ENCODE measurements around the gene NUP62. TPM values are rescaled to one million over a fixed set of nuclear protein-coding genes. Genes with fewer than 3 reads are reported as not detected.

The NUP62 gene
- total RNA-seq, 1 experiment from 2014 or later = 127 TPM

DNA sequence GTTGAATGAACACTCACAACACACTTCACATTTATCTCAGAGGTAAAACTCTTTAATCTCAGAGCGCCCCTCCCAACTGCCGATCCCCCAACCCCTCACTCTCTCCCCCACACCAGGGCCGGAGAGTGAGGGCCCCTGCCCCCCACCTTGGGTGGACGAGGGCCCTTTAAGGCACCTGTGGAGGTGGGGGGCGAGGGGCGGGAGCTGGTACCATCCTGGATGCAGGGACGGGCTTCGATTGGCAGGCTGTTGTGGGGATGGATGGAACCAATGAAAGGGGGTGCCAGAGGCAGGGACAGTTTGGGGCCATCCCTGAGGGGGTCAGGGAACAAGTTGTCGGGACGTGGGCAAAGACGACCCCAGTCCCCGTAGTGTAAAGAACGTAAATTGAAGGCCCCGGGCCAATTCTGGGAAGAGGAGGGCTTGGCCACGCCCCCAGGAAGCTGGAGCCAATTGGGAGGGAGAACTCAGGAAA lies 60.3 kb downstream of the NUP62 start:
- Histone ChIP-seq H3K27me3 (ENCODE audit: insufficient read depth, low read length) (no peaks in the 10 kb centered on the region), H3K27ac (ENCODE audit: insufficient read length, low read depth, low read length) (no peak overlapping the region), H3K4me2 (ENCODE audit: insufficient read depth, insufficient read length, low read length) (peak overlapping the region; percentile 40), H3K14ac (ENCODE audit: insufficient read depth, low read length) (no peak overlapping the region), H4K20me1 (ENCODE audit: control insufficient read depth, insufficient read depth, insufficient read length) (no peaks in the 10 kb centered on the region), H3K79me1 (ENCODE audit: insufficient read depth, low read depth, low read length, poor library complexity, severe bottlenecking) (peaks cover 5% of the 10 kb centered on the region), H3K9ac (ENCODE audit: extremely low read depth, insufficient read length, low read length) (no peak overlapping the region), H3K4me1 (ENCODE audit: insufficient read depth, low read length) (peaks cover 2% of the 10 kb centered on the region; the same call in 1 of the 2 replicates), H3K18ac (ENCODE audit: insufficient read length, low read depth, low read length) (no peak overlapping the region), H4K91ac (ENCODE audit: insufficient read length, low read depth, low read length) (no peak overlapping the region), H2BK120ac (ENCODE audit: low read depth, low read length, poor library complexity, severe bottlenecking) (no peak overlapping the region), H2AFZ (ENCODE audit: low read length) (no peak overlapping the region), H2BK20ac (ENCODE audit: low read depth, low read length, poor library complexity, severe bottlenecking) (no peak overlapping the region), H3K23me2 (ENCODE audit: insufficient read length, low read depth, low read length, poor library complexity, severe bottlenecking) (peaks cover 15% of the 10 kb centered on the region), H2BK15ac (ENCODE audit: low read depth, low read length) (no peak overlapping the region), H2BK12ac (ENCODE audit: insufficient read length, low read depth, low read length) (no peak overlapping the region), H3K79me2 (ENCODE audit: insufficient read depth, low read length) (no peaks in the 10 kb centered on the region; the same call in 1 of the 2 replicates), H4K5ac (ENCODE audit: insufficient read length, low read depth, low read length) (no peak overlapping the region), H3K23ac (ENCODE audit: insufficient read length, low read depth, low read length) (no peak overlapping the region), H3K9me3 (ENCODE audit: control insufficient read depth, low read depth, low read length) (no peaks in the 10 kb centered on the region), H3K56ac (ENCODE audit: insufficient read length, low read depth, low read length) (no peak overlapping the region), H2AK5ac (ENCODE audit: insufficient read length, low read length) (no peak overlapping the region), H4K8ac (replicated peaks; ENCODE audit: insufficient read length, low read depth, low read length) (no peak overlapping the region), H3T11ph (ENCODE audit: low read length) (no peak overlapping the region), H2BK5ac (ENCODE audit: insufficient read length, low read length) (no peak overlapping the region), H3K4ac (ENCODE audit: low read depth, low read length) (no peak overlapping the region)
- no peak overlapping the region for H3K4me3 Mint-ChIP-seq
- peaks cover 20 to 29% of the 10 kb centered on the region in 2 experiments for H3K4me1 Mint-ChIP-seq
- WGBS (ENCODE audit: extremely low coverage, insufficient read length, low lambda C conversion rate) = no CpG with 5 or more reads among the region's 15 CpGs
- no peak for DNase-seq
- peaks cover 18 to 33% (median 19%) of the 10 kb centered on the region in 3 experiments; a peak in 6 of 7 replicates for H3K36me3 Mint-ChIP-seq (ENCODE audit: insufficient read depth in 1 of 3, low read depth in 3 of 3)
- H3K27me3 Mint-ChIP-seq (ENCODE audit: low read depth) = no peaks in the 10 kb centered on the region
- TF ChIP-seq, protein P1, sequence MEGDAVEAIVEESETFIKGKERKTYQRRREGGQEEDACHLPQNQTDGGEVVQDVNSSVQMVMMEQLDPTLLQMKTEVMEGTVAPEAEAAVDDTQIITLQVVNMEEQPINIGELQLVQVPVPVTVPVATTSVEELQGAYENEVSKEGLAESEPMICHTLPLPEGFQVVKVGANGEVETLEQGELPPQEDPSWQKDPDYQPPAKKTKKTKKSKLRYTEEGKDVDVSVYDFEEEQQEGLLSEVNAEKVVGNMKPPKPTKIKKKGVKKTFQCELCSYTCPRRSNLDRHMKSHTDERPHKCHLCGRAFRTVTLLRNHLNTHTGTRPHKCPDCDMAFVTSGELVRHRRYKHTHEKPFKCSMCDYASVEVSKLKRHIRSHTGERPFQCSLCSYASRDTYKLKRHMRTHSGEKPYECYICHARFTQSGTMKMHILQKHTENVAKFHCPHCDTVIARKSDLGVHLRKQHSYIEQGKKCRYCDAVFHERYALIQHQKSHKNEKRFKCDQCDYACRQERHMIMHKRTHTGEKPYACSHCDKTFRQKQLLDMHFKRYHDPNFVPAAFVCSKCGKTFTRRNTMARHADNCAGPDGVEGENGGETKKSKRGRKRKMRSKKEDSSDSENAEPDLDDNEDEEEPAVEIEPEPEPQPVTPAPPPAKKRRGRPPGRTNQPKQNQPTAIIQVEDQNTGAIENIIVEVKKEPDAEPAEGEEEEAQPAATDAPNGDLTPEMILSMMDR (conservative IDR thresholded peaks at IDR 0.05) = no peak
- no peaks in the 10 kb centered on the region for H3K9me3 Mint-ChIP-seq
- no peak overlapping the region; a peak in 1 of 7 replicates for H3K27ac Mint-ChIP-seq
